Measurements from ENCODE around the gene OBP2A. TPM values are rescaled to one million over a fixed set of nuclear protein-coding genes. Genes with fewer than 3 reads are reported as not detected.
"Not testable (repeated sequence)": the region's sequence is repeated elsewhere in the genome, so short reads cannot be mapped to it uniquely, and the experiment has no call there.

OBP2A gene
- total RNA-seq, 2 experiments from 2014 or later = not detected

DNA sequence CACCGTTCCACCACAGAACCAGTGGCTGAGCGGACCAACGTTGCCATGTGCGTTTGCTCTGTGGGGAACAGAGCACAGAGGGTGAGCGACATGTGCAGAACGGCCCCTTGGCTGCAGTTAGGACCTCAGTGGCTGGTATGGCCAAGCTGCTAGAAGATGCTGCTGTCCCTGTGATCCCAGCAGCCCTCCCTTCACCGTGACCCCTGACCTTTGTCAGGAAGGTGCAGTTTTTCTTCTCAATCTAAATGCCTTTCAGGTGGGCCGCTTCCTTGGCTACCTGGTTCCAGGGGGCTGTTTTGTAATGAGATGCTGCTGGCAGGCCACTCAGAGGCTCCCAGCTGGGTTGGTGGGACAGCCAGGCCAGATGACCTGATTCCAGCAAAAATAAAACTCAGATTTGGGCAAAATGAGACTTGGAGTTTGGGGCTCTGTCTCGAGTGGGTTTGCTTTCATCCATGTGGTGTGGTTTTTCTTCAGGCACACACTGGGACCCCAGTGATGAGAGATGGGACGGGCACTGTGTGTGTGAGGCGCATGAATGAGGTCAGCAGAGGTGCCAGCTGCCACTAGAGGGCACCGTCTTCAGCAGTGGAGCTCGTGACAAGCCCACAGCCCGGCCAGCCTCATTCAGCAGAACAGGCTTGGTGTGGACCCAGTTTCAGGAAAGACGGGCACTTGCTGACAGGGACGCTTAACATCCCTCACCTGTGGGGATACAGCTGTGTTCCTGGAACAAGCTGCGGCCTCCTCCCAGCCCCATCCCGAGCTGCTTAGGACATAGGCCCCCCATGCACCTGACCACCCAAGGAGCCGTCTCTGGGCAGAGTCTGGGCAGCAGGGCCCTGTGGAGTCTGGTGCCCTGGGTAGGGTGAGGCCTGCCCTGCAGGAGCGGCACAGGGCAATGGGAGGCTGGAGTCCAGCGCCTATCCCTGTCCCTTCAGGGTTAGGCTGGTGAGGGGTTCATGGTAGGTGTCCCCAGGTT is 41.4 kb upstream of the OBP2A start:
- H3K27ac Mint-ChIP-seq = no peak overlapping the region
- peaks cover 14% of the 10 kb centered on the region for H3K36me3 Mint-ChIP-seq (ENCODE audit: low read depth)
- peak; percentile 68 for DNase-seq
- peaks cover 6% of the 10 kb centered on the region for H3K27me3 Mint-ChIP-seq (ENCODE audit: low read depth)
- POLR2A ChIA-PET = no interaction called here
- peaks cover 7% of the 10 kb centered on the region for H3K9me3 Mint-ChIP-seq (ENCODE audit: insufficient read depth)
- no peak overlapping the region for H3K4me3 Mint-ChIP-seq
- CTCF ChIA-PET = interaction anchor here (0.8 to 1.4 kb wide), 5 partner anchors 10 to 56 kb away, joined by 3 read pairs; no protein-coding TSS in a partner anchor
- ATAC-seq = no peak
- H3K4me1 Mint-ChIP-seq (ENCODE audit: low read depth) = peaks cover 15% of the 10 kb centered on the region

DNA sequence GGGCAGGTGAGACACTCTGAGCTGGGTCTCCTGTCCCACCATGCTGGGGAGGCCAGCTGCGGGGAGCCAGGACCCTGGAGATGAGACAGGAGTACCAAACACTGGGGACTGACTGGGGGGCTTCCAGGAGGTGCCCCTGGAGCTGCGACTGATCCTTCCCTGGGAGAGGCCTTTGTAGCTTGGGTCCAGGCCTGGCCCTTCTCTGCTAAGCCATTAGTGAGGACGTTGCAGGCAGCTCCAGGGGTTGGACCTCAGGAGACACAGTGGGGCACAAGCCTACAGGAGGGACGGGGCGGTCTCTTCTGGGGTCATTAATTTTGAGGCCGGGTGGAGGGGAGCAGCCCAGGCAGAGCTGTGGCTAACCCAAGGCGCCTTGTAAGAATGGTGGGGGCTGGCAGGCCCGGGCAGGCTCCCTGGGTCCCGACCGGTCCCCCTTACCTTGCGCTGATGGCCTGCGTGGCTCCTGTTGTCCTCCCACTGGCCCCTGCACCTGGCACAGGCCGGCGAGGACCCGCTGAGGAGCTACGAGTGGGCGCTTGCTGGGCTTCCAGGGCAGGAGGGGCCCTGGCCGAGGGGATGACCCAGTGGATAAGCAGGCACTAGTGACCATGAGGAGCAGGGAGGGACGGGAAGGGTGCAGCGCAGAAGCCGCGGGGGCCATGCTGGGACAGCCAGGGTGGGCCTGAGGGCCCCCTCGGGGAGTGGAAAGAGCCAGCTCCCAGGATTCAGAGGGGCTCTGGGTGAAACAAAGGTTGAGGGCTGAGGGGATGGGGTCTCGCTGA is 40.3 kb upstream of the OBP2A start:
- ChIA-PET POLR2A (no interaction called here), CTCF (interaction anchor here (1.4 kb wide), 1 partner anchor 57 kb away, joined by 3 read pairs; no protein-coding TSS in a partner anchor)
- Mint-ChIP-seq H3K36me3 (ENCODE audit: low read depth) (peaks cover 14% of the 10 kb centered on the region), H3K27ac (no peak overlapping the region), H3K27me3 (ENCODE audit: low read depth) (peaks cover 7% of the 10 kb centered on the region), H3K4me3 (no peak overlapping the region), H3K9me3 (ENCODE audit: insufficient read depth) (peaks cover 7% of the 10 kb centered on the region), H3K4me1 (ENCODE audit: low read depth) (peaks cover 14% of the 10 kb centered on the region)
- no peak for DNase-seq
- no peak for ATAC-seq

DNA sequence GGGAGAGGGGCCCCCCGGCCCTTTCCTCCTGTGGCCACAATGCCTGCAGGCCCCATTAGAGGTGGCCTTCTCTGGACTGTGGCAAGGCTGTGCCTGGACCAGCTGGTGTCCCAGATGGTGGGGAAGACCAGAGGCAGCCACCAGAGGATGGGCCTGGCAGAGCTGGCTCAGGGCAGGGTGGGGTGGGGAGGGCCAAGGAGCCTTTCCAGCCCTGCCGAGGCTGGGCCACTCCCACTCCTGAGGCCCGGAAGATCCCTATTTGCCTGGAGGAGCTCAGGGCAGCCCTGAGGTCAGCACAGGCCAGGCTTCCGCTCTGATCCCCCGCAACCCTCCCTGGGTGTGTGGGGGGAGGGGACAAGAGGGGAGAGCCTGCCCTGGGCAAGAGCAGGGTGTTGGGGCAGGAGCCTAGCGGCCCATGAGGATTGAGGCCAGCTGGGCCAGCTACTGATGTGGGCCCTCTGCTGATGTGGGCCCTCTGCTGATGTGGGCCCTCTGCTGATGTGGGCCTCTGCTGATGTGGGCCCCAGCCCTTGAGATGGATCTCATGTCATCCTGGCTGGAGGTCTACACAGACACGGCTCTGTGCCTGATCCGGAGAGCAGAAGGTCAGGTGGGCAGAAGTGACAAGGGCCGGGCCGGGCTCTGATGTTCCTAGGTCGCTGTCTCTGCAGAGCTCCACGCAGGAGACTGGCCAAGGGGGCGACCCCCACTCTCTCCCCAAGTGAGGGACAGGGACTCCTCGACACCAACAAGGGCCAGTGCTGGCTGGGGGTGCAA is 39.4 kb upstream of the OBP2A start:
- ATAC-seq (no peak), DNase-seq (no peak)
- CTCF ChIA-PET = no interaction called here
- H3K9me3 Mint-ChIP-seq (ENCODE audit: insufficient read depth) = peaks cover 7% of the 10 kb centered on the region
- peaks cover 7% of the 10 kb centered on the region for H3K27me3 Mint-ChIP-seq (ENCODE audit: low read depth)
- H3K36me3 Mint-ChIP-seq (ENCODE audit: low read depth) = peaks cover 14% of the 10 kb centered on the region
- H3K4me1 Mint-ChIP-seq (ENCODE audit: low read depth) = peaks cover 19% of the 10 kb centered on the region
- H3K4me3 Mint-ChIP-seq = no peak overlapping the region
- POLR2A ChIA-PET = no interaction called here
- H3K27ac Mint-ChIP-seq = no peak overlapping the region

DNA sequence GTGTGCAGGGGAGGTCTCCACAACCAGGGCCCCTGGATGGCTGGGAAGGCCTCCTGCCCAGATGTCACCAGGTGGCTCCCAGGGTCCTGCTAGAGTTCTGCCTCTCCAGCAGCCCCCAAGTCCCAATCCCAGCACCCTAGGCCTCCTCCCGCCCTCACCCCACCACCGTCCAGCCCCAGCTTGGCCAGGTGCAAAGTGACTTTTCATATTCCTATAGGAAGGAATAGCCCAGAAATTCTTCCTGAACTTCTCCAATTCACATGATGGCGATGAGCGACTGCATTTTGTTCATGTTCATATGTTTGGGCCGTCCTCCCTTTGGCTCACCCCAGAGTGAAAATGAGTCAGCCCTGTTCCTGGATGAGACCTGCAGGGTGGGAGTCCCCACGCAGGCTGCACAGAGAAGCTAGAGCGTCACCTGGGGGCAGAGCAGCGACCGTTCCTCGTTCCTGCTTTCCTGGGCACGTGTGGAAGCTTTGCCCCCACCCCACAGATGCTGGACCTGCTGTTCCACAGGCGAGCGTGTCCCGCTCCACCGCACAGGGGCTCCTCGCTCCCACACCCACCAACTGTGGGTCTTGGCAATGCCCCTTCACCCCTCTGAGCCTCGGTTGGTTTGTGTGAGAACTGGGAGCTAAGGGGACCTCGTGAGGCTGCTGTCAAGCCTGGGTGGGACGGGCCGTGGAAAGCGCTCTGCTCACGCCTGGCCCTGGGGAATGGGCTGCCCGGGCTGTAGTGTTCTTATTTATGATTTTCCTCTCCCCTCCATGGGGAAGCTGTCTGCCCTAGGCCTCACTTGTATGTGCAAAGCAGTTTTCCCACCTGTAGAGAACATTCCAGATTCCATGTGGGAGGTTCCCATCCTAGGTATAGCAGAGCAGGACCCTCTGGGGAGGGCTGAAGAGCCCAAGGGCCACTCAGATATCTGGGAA is 38.6 kb upstream of the OBP2A start:
- Mint-ChIP-seq H3K27ac (no peak overlapping the region), H3K36me3 (ENCODE audit: low read depth) (peaks cover 13% of the 10 kb centered on the region), H3K4me1 (ENCODE audit: low read depth) (peaks cover 15% of the 10 kb centered on the region), H3K4me3 (no peak overlapping the region), H3K9me3 (ENCODE audit: insufficient read depth) (peaks cover 7% of the 10 kb centered on the region), H3K27me3 (ENCODE audit: low read depth) (peaks cover 10% of the 10 kb centered on the region)
- DNase-seq (no peak), ATAC-seq (no peak)
- CTCF ChIA-PET = no interaction called here
- POLR2A ChIA-PET = no interaction called here

DNA sequence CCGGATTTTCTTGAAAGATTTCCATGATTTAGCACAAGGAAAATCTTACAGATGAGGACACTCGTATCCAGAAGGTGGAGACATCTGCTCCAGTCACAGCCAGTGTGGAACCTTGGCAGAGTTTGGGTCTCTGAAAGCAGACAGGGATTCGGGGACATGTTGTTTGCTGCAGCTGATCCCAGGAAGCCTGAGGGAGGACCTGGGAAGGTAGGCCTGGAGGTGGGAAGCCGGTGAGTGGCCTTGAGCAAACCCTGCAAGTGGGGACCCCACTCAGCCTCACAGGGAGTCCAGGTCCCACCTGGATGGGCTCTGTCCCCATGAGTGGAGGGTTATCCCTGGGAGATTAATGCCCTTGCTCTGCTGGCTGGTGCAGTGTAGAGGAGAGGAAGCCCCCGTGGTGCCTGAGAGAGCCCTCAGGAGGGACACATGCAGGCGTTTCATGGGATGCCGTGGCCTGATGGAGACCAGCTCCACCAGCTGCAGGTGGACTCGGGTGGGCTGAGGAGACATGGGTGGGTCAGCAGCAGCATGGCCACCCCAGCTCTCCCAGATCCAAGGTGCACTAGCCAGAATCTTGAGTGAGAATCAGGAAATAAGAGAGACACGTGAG is 37.6 kb upstream of the OBP2A start:
- DNase-seq (no peak), ATAC-seq (no peak)
- H3K4me3 Mint-ChIP-seq = no peak overlapping the region
- peaks cover 9% of the 10 kb centered on the region for H3K36me3 Mint-ChIP-seq (ENCODE audit: low read depth)
- H3K4me1 Mint-ChIP-seq (ENCODE audit: low read depth) = peaks cover 10% of the 10 kb centered on the region
- ChIA-PET POLR2A (no interaction called here), CTCF (no interaction called here)
- no peak overlapping the region for H3K27ac Mint-ChIP-seq
- H3K27me3 Mint-ChIP-seq (ENCODE audit: low read depth) = peaks cover 14% of the 10 kb centered on the region
- H3K9me3 Mint-ChIP-seq (ENCODE audit: insufficient read depth) = peaks cover 7% of the 10 kb centered on the region

DNA sequence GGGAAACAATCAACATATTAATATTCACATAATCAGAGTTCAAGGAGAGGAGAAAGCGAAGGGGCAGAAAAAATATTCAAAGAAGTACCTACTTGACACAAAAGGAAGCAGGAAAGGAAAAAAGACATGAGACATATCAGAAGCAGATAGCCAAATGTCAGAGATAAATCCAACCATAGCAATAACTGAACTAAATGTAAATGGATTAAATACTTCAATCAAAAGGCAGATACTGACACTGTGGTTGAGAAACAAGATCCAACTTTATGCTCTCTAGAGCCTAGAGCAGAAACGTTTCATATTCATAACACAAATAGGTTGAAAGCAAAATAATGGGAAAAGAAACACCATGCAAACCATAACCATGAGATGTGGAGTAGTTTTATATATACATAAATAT is 36.5 kb upstream of the OBP2A start:
- H3K9me3 Mint-ChIP-seq (ENCODE audit: insufficient read depth) = peaks cover 7% of the 10 kb centered on the region
- H3K4me1 Mint-ChIP-seq (ENCODE audit: low read depth) = peaks cover 10% of the 10 kb centered on the region
- no peak overlapping the region for H3K4me3 Mint-ChIP-seq
- ChIA-PET POLR2A (no interaction called here), CTCF (no interaction called here)
- no peak for ATAC-seq
- peaks cover 14% of the 10 kb centered on the region for H3K27me3 Mint-ChIP-seq (ENCODE audit: low read depth)
- H3K36me3 Mint-ChIP-seq (ENCODE audit: low read depth) = peaks cover 4% of the 10 kb centered on the region
- H3K27ac Mint-ChIP-seq = no peak overlapping the region
- DNase-seq = no peak

DNA sequence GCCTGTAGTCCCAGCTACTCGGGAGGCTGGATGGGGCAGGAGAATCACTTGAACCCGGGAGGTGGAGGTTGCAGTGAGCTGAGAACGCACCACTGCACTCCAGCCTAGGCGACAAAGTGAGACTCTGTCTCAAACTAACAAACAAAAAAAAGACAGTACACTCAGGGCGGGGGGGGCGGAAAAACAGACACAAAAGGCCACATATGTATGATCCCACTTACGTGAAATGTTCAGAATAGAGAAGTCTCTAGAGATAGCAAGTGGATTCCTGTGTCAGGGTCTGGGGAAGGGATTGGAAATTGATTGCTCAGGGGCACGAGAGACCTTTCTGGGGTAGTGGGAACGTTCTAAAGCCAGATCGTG is 33.7 kb upstream of the OBP2A start:
- DNase-seq (no peak), ATAC-seq (no peak)
- POLR2A ChIA-PET = no interaction called here
- no peak overlapping the region for H3K4me3 Mint-ChIP-seq
- H3K27me3 Mint-ChIP-seq (ENCODE audit: low read depth) = peaks cover 14% of the 10 kb centered on the region
- H3K4me1 Mint-ChIP-seq (ENCODE audit: low read depth) = peaks cover 15% of the 10 kb centered on the region
- CTCF ChIA-PET = interaction anchor here (1.3 kb wide), 1 partner anchor 18 kb away, joined by 3 read pairs; no protein-coding TSS in a partner anchor
- H3K36me3 Mint-ChIP-seq (ENCODE audit: low read depth) = no peaks in the 10 kb centered on the region
- H3K9me3 Mint-ChIP-seq (ENCODE audit: insufficient read depth) = peaks cover 7% of the 10 kb centered on the region
- no peak overlapping the region for H3K27ac Mint-ChIP-seq

DNA sequence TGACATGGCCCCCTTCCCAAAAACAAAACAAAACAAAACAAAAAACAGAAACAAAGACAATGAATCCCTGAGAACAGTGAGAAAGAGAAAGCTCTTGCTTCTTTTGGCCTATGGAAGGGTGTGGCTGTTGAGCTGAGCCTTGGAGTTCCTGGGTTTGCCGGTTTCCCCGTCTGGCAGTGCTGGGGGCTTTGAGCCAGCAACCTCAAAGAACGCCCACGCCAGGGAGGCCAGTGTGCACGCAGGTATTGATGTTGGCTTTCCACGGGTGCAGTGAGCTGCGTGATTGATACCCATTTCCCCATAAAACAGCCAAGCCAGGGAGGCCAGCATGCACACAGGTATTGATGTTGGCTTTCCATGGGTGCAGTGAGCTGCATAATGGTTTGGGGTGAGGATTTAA is 33.0 kb upstream of the OBP2A start:
- ATAC-seq (no peak), DNase-seq (no peak)
- peaks cover 19% of the 10 kb centered on the region for H3K27me3 Mint-ChIP-seq (ENCODE audit: low read depth)
- ChIA-PET CTCF (interaction anchor here (1.3 kb wide), 1 partner anchor 17 kb away, joined by 3 read pairs; no protein-coding TSS in a partner anchor), POLR2A (no interaction called here)
- H3K27ac Mint-ChIP-seq = no peak overlapping the region
- H3K4me1 Mint-ChIP-seq (ENCODE audit: low read depth) = peaks cover 15% of the 10 kb centered on the region
- H3K4me3 Mint-ChIP-seq = no peak overlapping the region
- H3K36me3 Mint-ChIP-seq (ENCODE audit: low read depth) = no peaks in the 10 kb centered on the region
- H3K9me3 Mint-ChIP-seq (ENCODE audit: insufficient read depth) = peaks cover 7% of the 10 kb centered on the region

DNA sequence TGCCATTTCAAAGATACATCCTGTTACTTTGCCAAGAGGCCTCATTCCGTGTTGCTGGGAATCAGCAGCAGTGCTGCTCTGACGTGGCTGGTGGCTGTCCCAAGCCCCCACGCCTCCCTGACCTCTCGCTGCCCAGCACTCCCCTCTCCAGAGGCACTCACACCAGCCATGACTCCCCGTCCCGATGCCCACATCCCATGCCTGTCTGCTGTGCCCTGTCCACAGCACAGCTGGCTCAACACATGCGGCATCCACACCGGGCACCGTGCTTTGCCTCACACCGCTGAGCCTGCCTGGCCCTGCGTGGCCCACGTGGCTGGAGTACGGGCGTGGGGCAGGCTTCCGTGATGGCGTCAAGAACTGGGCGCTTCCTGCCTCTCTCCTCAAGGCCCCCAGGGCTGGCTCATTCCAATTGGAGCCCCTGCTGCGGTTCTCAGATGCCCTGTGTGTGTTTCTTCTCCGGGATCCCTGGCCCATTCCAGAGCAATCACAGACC is 32.5 kb upstream of the OBP2A start:
- CTCF ChIA-PET = interaction anchor here (1.3 kb wide), 1 partner anchor 17 kb away, joined by 3 read pairs; no protein-coding TSS in a partner anchor

DNA sequence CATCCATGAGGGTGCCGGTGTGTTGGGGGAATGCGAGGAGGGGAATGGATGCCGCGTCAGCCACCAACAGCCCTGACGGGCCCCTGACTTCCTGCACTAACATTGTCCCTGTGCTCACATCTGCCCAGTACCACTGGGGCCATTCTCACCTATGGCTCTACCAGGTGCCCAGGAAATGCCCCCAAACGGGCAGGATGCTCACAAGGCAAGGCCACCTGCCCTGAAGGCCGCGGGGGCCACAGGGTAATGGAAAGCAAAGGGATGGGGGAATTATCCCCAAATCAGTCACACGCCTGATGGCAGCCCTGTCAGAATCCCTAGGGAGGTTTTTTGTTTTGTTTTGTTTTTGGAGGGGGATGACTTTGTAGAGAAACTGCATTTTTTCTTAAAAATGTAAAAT is 32.0 kb upstream of the OBP2A start:
- CTCF ChIA-PET; ATAC-seq; H3K36me3 Mint-ChIP-seq (ENCODE audit: low read depth); POLR2A ChIA-PET; H3K4me3 Mint-ChIP-seq; DNase-seq; H3K27ac Mint-ChIP-seq; H3K9me3 Mint-ChIP-seq (ENCODE audit: insufficient read depth): not testable (repeated sequence)
- H3K27me3 Mint-ChIP-seq (ENCODE audit: low read depth) = peaks cover 23% of the 10 kb centered on the region
- peaks cover 15% of the 10 kb centered on the region for H3K4me1 Mint-ChIP-seq (ENCODE audit: low read depth)

More for the DNA sequence above, 32.5 kb upstream of the OBP2A start:
- peaks cover 22% of the 10 kb centered on the region for H3K27me3 Mint-ChIP-seq (ENCODE audit: low read depth)
- peaks cover 15% of the 10 kb centered on the region for H3K4me1 Mint-ChIP-seq (ENCODE audit: low read depth)
- no peak overlapping the region for H3K27ac Mint-ChIP-seq
- DNase-seq (no peak), ATAC-seq (no peak)
- peaks cover 7% of the 10 kb centered on the region for H3K9me3 Mint-ChIP-seq (ENCODE audit: insufficient read depth)
- no peaks in the 10 kb centered on the region for H3K36me3 Mint-ChIP-seq (ENCODE audit: low read depth)
- no peak overlapping the region for H3K4me3 Mint-ChIP-seq
- POLR2A ChIA-PET = no interaction called here
